IPS-NIHi7 (cell line): Measurements from ENCODE around the gene ZNF407.

Experiments
- DNase-seq: peaks from one replicate; pipeline ENCODE4 v3.0.0; 2012; ENCODE audit warnings: mixed read lengths; ENCODE audit errors: extremely low spot score

Gene ZNF407

GRCh38 chr18:74928194-74928968 is 330.7 kb downstream of the ZNF407 start:
- DNase-seq: no peak

GRCh38 chr18:74929110-74929509 is 331.4 kb downstream of the ZNF407 start:
- no peak for DNase-seq

- no peak for DNase-seq
Measured at GRCh38 chr18:74930616-74931015, 332.9 kb downstream of the ZNF407 start.

GRCh38 chr18:74933930-74934329 is 336.3 kb downstream of the ZNF407 start:
- no peak for DNase-seq

- DNase-seq: no peak
Measured at GRCh38 chr18:74935434-74935833, 337.8 kb downstream of the ZNF407 start.

- DNase-seq: no peak
Measured at GRCh38 chr18:74936343-74936742, 338.7 kb downstream of the ZNF407 start.

- no peak for DNase-seq
Measured at GRCh38 chr18:74937291-74937690, 339.6 kb downstream of the ZNF407 start.

GRCh38 chr18:74940856-74941255 is 343.2 kb downstream of the ZNF407 start:
- no peak for DNase-seq

GRCh38 chr18:74942319-74942910 is 344.7 kb downstream of the ZNF407 start:
- no peak for DNase-seq

GRCh38 chr18:74944676-74945075 is 347.0 kb downstream of the ZNF407 start:
- DNase-seq: no peak

GRCh38 chr18:74945774-74946545 is 348.3 kb downstream of the ZNF407 start:
- DNase-seq: no peak

GRCh38 chr18:74946646-74947375 is 349.1 kb downstream of the ZNF407 start:
- DNase-seq: no peak

- DNase-seq: no peak
Measured at GRCh38 chr18:74947417-74947816, 349.7 kb downstream of the ZNF407 start.

GRCh38 chr18:74947875-74948274 is 350.2 kb downstream of the ZNF407 start:
- DNase-seq: no peak

- no peak for DNase-seq
Measured at GRCh38 chr18:74949611-74950010, 351.9 kb downstream of the ZNF407 start.

- no peak for DNase-seq
Measured at GRCh38 chr18:74950479-74950878, 352.8 kb downstream of the ZNF407 start.

GRCh38 chr18:74951165-74951760 is 353.6 kb downstream of the ZNF407 start:
- DNase-seq: no peak

GRCh38 chr18:74957588-74958224 is 360.0 kb downstream of the ZNF407 start:
- no peak for DNase-seq

- DNase-seq: no peak
Measured at GRCh38 chr18:74959216-74959615, 361.5 kb downstream of the ZNF407 start.

- no peak for DNase-seq
Measured at GRCh38 chr18:74961596-74961995, 363.9 kb downstream of the ZNF407 start.

GRCh38 chr18:74963820-74964446 is 366.3 kb downstream of the ZNF407 start:
- peak; percentile 49 for DNase-seq
